ENCODE results near the gene S100PBP. TPM values are rescaled to one million over a fixed set of nuclear protein-coding genes. Genes with fewer than 3 reads are reported as not detected.

The S100PBP gene
- total and polyA plus RNA-seq, 2 donors from 2014 or later, result 14.3 to 40.1 TPM

- Histone ChIP-seq H3K36me3 (ENCODE audit: control insufficient read depth in 2 of 3, insufficient read depth in 3 of 3, low read length in 3 of 3) (no peaks in the 10 kb centered on the region), H3K9ac (ENCODE audit: low read length in 3 of 3) (no peak overlapping the region), H3K27ac (ENCODE audit: low read depth in 2 of 2, low read length in 2 of 2) (no peak overlapping the region), H3K4me3 (ENCODE audit: low read length in 3 of 3) (no peak overlapping the region), H3K9me3 (ENCODE audit: control insufficient read depth in 2 of 3, insufficient read depth in 1 of 3, low read length in 3 of 3) (no peaks in the 10 kb centered on the region), H3K4me1 (ENCODE audit: control insufficient read depth in 2 of 3, insufficient read depth in 2 of 3, low read depth in 1 of 3, low read length in 3 of 3) (peaks cover 0 to 11% (median 0%) of the 10 kb centered on the region in 3 donors), H3K27me3 (ENCODE audit: control insufficient read depth, insufficient read depth, low read length) (no peaks in the 10 kb centered on the region)
- TF ChIP-seq, protein P1, sequence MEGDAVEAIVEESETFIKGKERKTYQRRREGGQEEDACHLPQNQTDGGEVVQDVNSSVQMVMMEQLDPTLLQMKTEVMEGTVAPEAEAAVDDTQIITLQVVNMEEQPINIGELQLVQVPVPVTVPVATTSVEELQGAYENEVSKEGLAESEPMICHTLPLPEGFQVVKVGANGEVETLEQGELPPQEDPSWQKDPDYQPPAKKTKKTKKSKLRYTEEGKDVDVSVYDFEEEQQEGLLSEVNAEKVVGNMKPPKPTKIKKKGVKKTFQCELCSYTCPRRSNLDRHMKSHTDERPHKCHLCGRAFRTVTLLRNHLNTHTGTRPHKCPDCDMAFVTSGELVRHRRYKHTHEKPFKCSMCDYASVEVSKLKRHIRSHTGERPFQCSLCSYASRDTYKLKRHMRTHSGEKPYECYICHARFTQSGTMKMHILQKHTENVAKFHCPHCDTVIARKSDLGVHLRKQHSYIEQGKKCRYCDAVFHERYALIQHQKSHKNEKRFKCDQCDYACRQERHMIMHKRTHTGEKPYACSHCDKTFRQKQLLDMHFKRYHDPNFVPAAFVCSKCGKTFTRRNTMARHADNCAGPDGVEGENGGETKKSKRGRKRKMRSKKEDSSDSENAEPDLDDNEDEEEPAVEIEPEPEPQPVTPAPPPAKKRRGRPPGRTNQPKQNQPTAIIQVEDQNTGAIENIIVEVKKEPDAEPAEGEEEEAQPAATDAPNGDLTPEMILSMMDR (IDR thresholded peaks at IDR 0.05; ENCODE audit: borderline replicate concordance, extremely low read depth, insufficient read depth), result no peak
- intact Hi-C loops (cut with DNase I), result no loop called here
- DNase-seq (no peak), FAIRE-seq (no peak)
Measured at GRCh38 chr1:32897082-32898049, 79.9 kb downstream of the S100PBP start.

GRCh38 chr1:32898056-32898455 lies 80.6 kb downstream of the S100PBP start:
- FAIRE-seq, result no peak
- Histone ChIP-seq H3K27ac (ENCODE audit: low read depth in 2 of 2, low read length in 2 of 2) (no peak overlapping the region), H3K9me3 (ENCODE audit: control insufficient read depth in 2 of 3, insufficient read depth in 1 of 3, low read length in 3 of 3) (no peaks in the 10 kb centered on the region), H3K27me3 (ENCODE audit: control insufficient read depth, insufficient read depth, low read length) (no peaks in the 10 kb centered on the region), H3K36me3 (ENCODE audit: control insufficient read depth in 2 of 3, insufficient read depth in 3 of 3, low read length in 3 of 3) (no peaks in the 10 kb centered on the region), H3K9ac (ENCODE audit: low read length in 3 of 3) (no peak overlapping the region), H3K4me1 (ENCODE audit: control insufficient read depth in 2 of 3, insufficient read depth in 2 of 3, low read depth in 1 of 3, low read length in 3 of 3) (peaks cover 0 to 8% (median 0%) of the 10 kb centered on the region in 3 donors), H3K4me3 (ENCODE audit: low read length in 3 of 3) (no peak overlapping the region)
- intact Hi-C loops (cut with DNase I), result no loop called here
- TF ChIP-seq, protein P1 (IDR thresholded peaks at IDR 0.05; ENCODE audit: borderline replicate concordance, extremely low read depth, insufficient read depth), result no peak
- DNase-seq, result no peak

- no peak overlapping the region for H3K9ac ChIP-seq (ENCODE audit: low read length in 3 of 3)
- no peaks in the 10 kb centered on the region for H3K27me3 ChIP-seq (ENCODE audit: control insufficient read depth, insufficient read depth, low read length)
- H3K9me3 ChIP-seq (ENCODE audit: control insufficient read depth in 2 of 3, insufficient read depth in 1 of 3, low read length in 3 of 3), result no peaks in the 10 kb centered on the region
- no peak for FAIRE-seq
- no peak overlapping the region for H3K4me3 ChIP-seq (ENCODE audit: low read length in 3 of 3)
- no peaks in the 10 kb centered on the region for H3K36me3 ChIP-seq (ENCODE audit: control insufficient read depth in 2 of 3, insufficient read depth in 3 of 3, low read length in 3 of 3)
- TF ChIP-seq, protein P1 (IDR thresholded peaks at IDR 0.05; ENCODE audit: borderline replicate concordance, extremely low read depth, insufficient read depth), result no peak
- H3K4me1 ChIP-seq (ENCODE audit: control insufficient read depth in 2 of 3, insufficient read depth in 2 of 3, low read depth in 1 of 3, low read length in 3 of 3), result peaks cover 0 to 8% (median 0%) of the 10 kb centered on the region in 3 donors
- H3K27ac ChIP-seq (ENCODE audit: low read depth in 2 of 2, low read length in 2 of 2), result no peak overlapping the region
- intact Hi-C loops (cut with DNase I), result no loop called here
- no peak for DNase-seq
Measured at GRCh38 chr1:32898958-32899357, 81.5 kb downstream of the S100PBP start.
